Cardiac fibroblast (primary cell): ENCODE measurements around the gene SUMO3.

Source experiments
- DNase-seq, 2 donors: peaks; one replicate each; pipeline versions ENCODE4 v3.0.0 to v3.0.0-alpha.2; 2010; ENCODE audit warnings: low read depth in 2 of 2
- H3K4me3 ChIP-seq, 2 donors: replicated peaks in 1 of 2; 1 replicate in 1 of 2; 2 replicates in 1 of 2; pipeline ENCODE4 v1.5.1; 2011; ENCODE audit warnings: low read depth in 2 of 2, low read length in 2 of 2, mild to moderate bottlenecking in 2 of 2, moderate library complexity in 1 of 2
- CTCF ChIP-seq: IDR thresholded peaks from one replicate; pipeline ENCODE4 v1.5.1; 2011; ENCODE audit warnings: low read depth, mild to moderate bottlenecking, low read length, inconsistent platforms

The SUMO3 gene

GRCh38 chr21:44761011-44761729, 56.7 kb downstream of the SUMO3 start:
- TF ChIP-seq CTCF: peak; percentile 29
- DNase-seq: no peak
- H3K4me3 ChIP-seq: no peak overlapping the region

- TF ChIP-seq CTCF: no peak
- H3K4me3 ChIP-seq: no peak overlapping the region
- DNase-seq: no peak
These were observed 57.5 kb downstream of the SUMO3 start for GRCh38 chr21:44760376-44760775.

- H3K4me3 ChIP-seq: no peak overlapping the region
- TF ChIP-seq CTCF: no peak
- DNase-seq: no peak
These were observed 58.1 kb downstream of the SUMO3 start for GRCh38 chr21:44759628-44760285.

- DNase-seq: no peak
- TF ChIP-seq CTCF: no peak
- H3K4me3 ChIP-seq: no peak overlapping the region
These were observed 58.9 kb downstream of the SUMO3 start for GRCh38 chr21:44758781-44759627.

- no peak for DNase-seq
- H3K4me3 ChIP-seq: no peak overlapping the region
- TF ChIP-seq CTCF: no peak
These were observed 59.7 kb downstream of the SUMO3 start for GRCh38 chr21:44758141-44758561.

- no peak overlapping the region for H3K4me3 ChIP-seq
- DNase-seq: no peak
- TF ChIP-seq CTCF: no peak
These were observed 60.1 kb downstream of the SUMO3 start for GRCh38 chr21:44757731-44758130.
